ENCODE results near the gene TAL1.

DNA sequence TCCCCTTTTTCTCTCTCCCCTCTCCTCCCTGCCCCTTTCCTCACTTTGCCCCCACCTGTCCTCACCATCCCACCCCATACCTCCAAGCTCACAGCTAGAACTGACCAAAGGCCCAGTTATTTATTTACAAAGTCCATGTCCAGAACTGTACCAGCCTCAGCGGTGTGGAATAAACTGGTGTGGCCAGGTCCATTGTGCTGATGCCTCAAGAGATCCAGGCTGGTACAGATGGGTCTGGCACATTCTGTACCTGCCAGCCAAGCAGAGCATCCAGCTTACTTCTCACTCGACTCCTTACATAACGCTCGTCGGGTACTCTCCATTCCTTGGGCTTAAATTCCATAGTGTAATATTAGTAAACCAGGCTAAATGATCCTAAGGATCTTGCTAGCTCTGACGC is 54.0 kb downstream of the TAL1 start:
- TF ChIP-seq, protein P1, sequence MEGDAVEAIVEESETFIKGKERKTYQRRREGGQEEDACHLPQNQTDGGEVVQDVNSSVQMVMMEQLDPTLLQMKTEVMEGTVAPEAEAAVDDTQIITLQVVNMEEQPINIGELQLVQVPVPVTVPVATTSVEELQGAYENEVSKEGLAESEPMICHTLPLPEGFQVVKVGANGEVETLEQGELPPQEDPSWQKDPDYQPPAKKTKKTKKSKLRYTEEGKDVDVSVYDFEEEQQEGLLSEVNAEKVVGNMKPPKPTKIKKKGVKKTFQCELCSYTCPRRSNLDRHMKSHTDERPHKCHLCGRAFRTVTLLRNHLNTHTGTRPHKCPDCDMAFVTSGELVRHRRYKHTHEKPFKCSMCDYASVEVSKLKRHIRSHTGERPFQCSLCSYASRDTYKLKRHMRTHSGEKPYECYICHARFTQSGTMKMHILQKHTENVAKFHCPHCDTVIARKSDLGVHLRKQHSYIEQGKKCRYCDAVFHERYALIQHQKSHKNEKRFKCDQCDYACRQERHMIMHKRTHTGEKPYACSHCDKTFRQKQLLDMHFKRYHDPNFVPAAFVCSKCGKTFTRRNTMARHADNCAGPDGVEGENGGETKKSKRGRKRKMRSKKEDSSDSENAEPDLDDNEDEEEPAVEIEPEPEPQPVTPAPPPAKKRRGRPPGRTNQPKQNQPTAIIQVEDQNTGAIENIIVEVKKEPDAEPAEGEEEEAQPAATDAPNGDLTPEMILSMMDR (IDR thresholded peaks at IDR 0.05; ENCODE audit: low read length), result no peak
- TF ChIP-seq EZH2phosphoT487 (IDR thresholded peaks at IDR 0.05; ENCODE audit: low read length) (no peak), EZH2 (optimal IDR thresholded peaks at IDR 0.05; ENCODE audit: low read depth, low read length) (no peak)

Data from MM.1S (cell line).